Omental fat pad (tissue), 4 donors: ENCODE results near the gene ANKRD35. TPM values are rescaled to one million over a fixed set of nuclear protein-coding genes. Genes with fewer than 3 reads are reported as not detected.
"Not testable (repeated sequence)": the region's sequence is repeated elsewhere in the genome, so short reads cannot be mapped to it uniquely, and the experiment has no call there.

Source experiments
- ATAC-seq: fragments of 150-250 bp; one replicate; pipeline ENCODE4 v1.9.1; 2016; ENCODE audit warnings: mild to moderate bottlenecking, moderate library complexity; ENCODE audit not compliant: low FRiP score
- DNase-seq: peaks from one replicate; pipeline ENCODE4 v3.0.0-alpha.2; 2019; ENCODE audit warnings: low spot score
- CTCF ChIP-seq, 3 donors: fragments of 450-650 bp; IDR thresholded peaks; one replicate each; pipeline ENCODE4 v1.5.1; 2016 to 2017; ENCODE audit warnings: antibody characterized with exemption in 3 of 3, mild to moderate bottlenecking in 3 of 3, moderate library complexity in 2 of 3
- total RNA-seq, 4 donors: library from RNA; depleted of rRNA; stranded (reverse); fragments of >200 nt; gene quantifications; one replicate each; pipeline ENCODE4 v1.1.0, GENCODE V29; 2016

The ANKRD35 gene
- total RNA-seq, 4 donors from 2014 or later: 1.3 to 9.5 (median 2.0) TPM

DNA sequence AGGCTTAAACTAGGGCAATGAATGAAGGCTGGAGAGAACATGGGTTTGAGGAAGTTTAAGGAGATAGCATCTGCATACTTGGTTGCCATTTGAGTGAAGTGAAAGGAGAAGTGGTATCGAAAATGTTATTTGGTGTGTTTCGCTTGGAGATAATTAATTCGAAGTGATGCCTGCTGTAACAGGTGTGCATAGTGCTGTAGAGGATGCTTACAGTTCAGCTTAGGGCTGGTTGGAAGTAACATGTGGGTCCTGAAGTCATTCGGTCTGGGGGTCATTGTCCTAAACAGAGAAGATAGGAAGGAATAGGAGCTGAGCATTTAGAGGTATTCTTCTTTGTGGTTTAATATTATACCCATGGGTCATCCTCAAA lies 40.5 kb downstream of the ANKRD35 start:
- TF ChIP-seq CTCF (IDR thresholded peaks at IDR 0.05): no peak
- DNase-seq (no peak), ATAC-seq (peak; percentile 9)

DNA sequence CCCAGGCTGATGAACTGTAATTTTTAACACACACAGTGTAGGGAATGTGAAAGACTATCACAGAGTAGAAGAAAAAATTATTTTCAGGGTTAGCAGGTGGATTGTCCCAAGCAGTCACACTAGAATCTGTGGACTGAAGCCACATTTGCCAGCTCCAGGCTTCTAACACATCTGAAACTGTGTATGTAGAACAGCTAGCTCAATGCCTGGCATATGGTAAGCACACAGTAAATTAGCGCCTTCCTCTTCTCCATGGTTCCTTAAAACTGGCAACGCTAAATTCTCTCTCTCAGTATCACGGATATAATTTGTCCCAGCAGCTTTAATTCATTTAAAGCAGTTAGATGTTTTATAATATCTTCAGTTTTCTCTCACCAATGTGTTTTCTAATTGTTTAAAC lies 42.6 kb downstream of the ANKRD35 start:
- ATAC-seq (no peak), DNase-seq (no peak)
- TF ChIP-seq CTCF (IDR thresholded peaks at IDR 0.05): no peak

DNA sequence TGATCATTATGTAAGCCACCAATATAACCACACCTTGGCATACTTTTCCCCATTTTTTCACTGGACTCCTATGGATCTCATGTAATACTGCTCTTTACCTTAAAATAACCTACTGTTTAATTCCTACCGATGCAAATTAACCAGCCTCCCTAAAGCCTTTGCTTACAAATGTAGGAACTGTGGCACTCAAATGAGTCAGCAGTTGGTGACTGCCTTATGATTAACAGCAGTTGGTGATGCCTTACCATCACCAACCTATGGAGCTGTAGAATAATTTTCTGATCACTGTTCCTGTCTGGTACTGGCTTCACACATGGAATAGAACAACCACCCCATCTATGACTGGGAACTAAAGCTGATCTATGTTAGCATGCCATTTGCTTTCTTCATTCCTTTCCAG lies 48.0 kb downstream of the ANKRD35 start:
- no peak for TF ChIP-seq CTCF (IDR thresholded peaks at IDR 0.05)
- DNase-seq (no peak), ATAC-seq (no peak)

GRCh38 chr1:145830810-145831209 lies 54.9 kb downstream of the ANKRD35 start:
- DNase-seq: not testable (repeated sequence)

DNA sequence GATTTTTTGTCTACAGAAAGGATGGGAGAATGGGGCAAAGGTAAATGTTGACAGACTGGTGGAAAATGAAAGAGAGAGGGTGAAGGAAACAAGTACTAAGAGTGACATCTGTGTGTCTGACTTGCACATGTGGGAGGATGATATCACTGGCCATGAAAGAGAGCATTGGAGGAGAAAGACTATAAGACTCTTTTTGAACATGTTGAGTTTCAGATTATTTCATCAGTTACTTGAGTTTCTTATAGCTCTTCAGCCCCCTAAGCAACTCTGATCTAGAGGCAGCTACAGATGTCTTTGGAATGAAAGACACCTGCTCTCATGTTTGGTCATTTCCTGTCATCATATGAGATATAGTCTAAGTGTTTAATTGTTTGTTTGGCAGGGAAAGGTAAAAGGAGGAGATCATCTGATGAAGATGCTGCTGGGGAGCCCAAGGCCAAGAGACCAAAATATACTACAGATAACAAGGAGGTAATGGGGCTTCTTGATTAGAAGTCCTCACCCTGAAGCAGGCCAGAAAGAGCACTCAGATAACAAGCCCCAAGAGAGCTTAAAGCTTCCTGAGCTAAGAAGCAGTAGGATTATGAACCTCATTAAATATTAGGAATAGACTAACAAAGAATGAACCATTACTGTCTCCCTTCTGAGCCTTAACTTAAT lies 57.2 kb downstream of the ANKRD35 start:
- no peak for TF ChIP-seq CTCF (IDR thresholded peaks at IDR 0.05)
- no peak for ATAC-seq
- DNase-seq: no peak

More at GRCh38 chr1:145830810-145831209, 54.9 kb downstream of the ANKRD35 start:
- not testable (repeated sequence) for ATAC-seq

GRCh38 chr1:145827966-145828365 lies 57.7 kb downstream of the ANKRD35 start:
- DNase-seq (no peak), ATAC-seq (no peak)
- TF ChIP-seq CTCF (IDR thresholded peaks at IDR 0.05): no peak

GRCh38 chr1:145826030-145826429 lies 59.6 kb downstream of the ANKRD35 start:
- no peak for TF ChIP-seq CTCF (IDR thresholded peaks at IDR 0.05)
- ATAC-seq (no peak), DNase-seq (no peak)
